Sigmoid colon (tissue), 7 donors: ENCODE measurements around the gene CFAP61. TPM values are rescaled to one million over a fixed set of nuclear protein-coding genes. Genes with fewer than 3 reads are reported as not detected.

Source experiments
- DNase-seq: peaks from one replicate; pipeline ENCODE4 v3.0.0-alpha.2; 2019
- H3K27ac ChIP-seq, 4 donors: fragments of 200-600 bp; sonication (generic); one replicate each; pipeline ENCODE4 v1.5.1; 2016 to 2019; ENCODE audit warnings: mild to moderate bottlenecking in 1 of 4
- H3K27me3 ChIP-seq, 3 donors: fragments of 200-600 bp; sonication (generic); one replicate each; pipeline ENCODE4 v1.5.1; 2019; ENCODE audit warnings: mild to moderate bottlenecking in 1 of 3
- H3K36me3 ChIP-seq, 4 donors: fragments of 200-600 bp; sonication (generic); one replicate each; pipeline ENCODE4 v1.5.1; 2016 to 2019
- H3K4me1 ChIP-seq, 4 donors: fragments of 200-600 bp; sonication (generic); one replicate each; pipeline ENCODE4 v1.5.1; 2017 to 2019
- H3K4me3 ChIP-seq, 4 donors: fragments of 200-600 bp; sonication (generic); one replicate each; pipeline ENCODE4 v1.5.1; 2017 to 2019; ENCODE audit warnings: mild to moderate bottlenecking in 2 of 4, moderate library complexity in 1 of 4
- H3K9me3 ChIP-seq, 4 donors: fragments of 200-600 bp in 3 of 4; sonication (generic) in 3 of 4; one replicate each; pipeline versions ENCODE4 v1.5.1 to v1.6.1; 2013 to 2019
- CTCF ChIP-seq, 4 experiments: fragments of 450-650 bp in 3 of 4; fragments of 200-600 bp in 1 of 4; IDR thresholded peaks; one replicate each; pipeline ENCODE4 v1.5.1; 2016 to 2019; ENCODE audit warnings: antibody characterized with exemption in 4 of 4, mild to moderate bottlenecking in 3 of 4, moderate library complexity in 2 of 4
- EP300 ChIP-seq, 4 donors: sonication (generic); formaldehyde crosslinking; IDR thresholded peaks; one replicate each; pipeline ENCODE4 v1.6.1; 2017; ENCODE audit warnings: antibody characterized with exemption in 4 of 4
- POLR2A ChIP-seq, 2 donors: fragments of 450-650 bp; IDR thresholded peaks; one replicate each; pipeline ENCODE4 v1.6.1; 2016; ENCODE audit warnings: antibody characterized with exemption in 2 of 2, mild to moderate bottlenecking in 2 of 2, moderate library complexity in 2 of 2
- POLR2AphosphoS5 ChIP-seq, 4 donors: sonication (generic); formaldehyde crosslinking; IDR thresholded peaks; one replicate each; pipeline ENCODE4 v1.6.1; 2017; ENCODE audit warnings: antibody characterized with exemption in 4 of 4
- WGBS, 2 donors: extraction: QIAGEN DNeasy Blood & Tissue Kit; methylation state at CpG; one replicate each; pipeline ENCODE4 v1.1.7; 2013; 5-methylcytosine and 5-hydroxymethylcytosine counted together
- intact Hi-C: fragments of 100-400 bp; cut with DNase I; formaldehyde crosslinking; loops from one replicate; pipeline ENCODE4 v1.15.1; 2023
- polyA plus RNA-seq, 3 donors: library from polyadenylated mRNA; stranded (reverse); fragments of 200-250 nt; gene quantifications; one replicate each; pipeline ENCODE4 v1.2.3, GENCODE V29; 2013
- total RNA-seq, 4 donors: library from RNA; depleted of rRNA; stranded (reverse); fragments of >200 nt; gene quantifications; one replicate each; pipeline ENCODE4 v1.1.0, GENCODE V29; 2016
- donor health status: healthy with polysubstance abuse.
- donor health status: Bipolar disorder and iron deficiency.
- donor health status: healthy.

Gene CFAP61
- total and polyA plus RNA-seq, 7 donors = 0.15 to 2.0 (median 0.44) TPM; not detected in 3

- H3K27ac ChIP-seq = no peak overlapping the region
- no peaks in the 10 kb centered on the region for H3K4me1 ChIP-seq
- TF ChIP-seq POLR2AphosphoS5 (IDR thresholded peaks at IDR 0.05) (no peak), CTCF (IDR thresholded peaks at IDR 0.05) (no peak), POLR2A (IDR thresholded peaks at IDR 0.05) (no peak), EP300 (IDR thresholded peaks at IDR 0.05) (no peak)
- H3K27me3 ChIP-seq = no peaks in the 10 kb centered on the region
- no peak overlapping the region for H3K4me3 ChIP-seq
- intact Hi-C loops = no loop called here
- H3K9me3 ChIP-seq = no peaks in the 10 kb centered on the region
- WGBS, 2 donors = 78 to 81% methylated on average over 6 of the region's 6 CpGs
- no peak for DNase-seq
- H3K36me3 ChIP-seq = no peaks in the 10 kb centered on the region
Observed at GRCh38 chr20:20248620-20249200, 196.4 kb downstream of the CFAP61 start.

GRCh38 chr20:20251317-20251716 is 199.0 kb downstream of the CFAP61 start:
- H3K36me3 ChIP-seq = no peaks in the 10 kb centered on the region
- intact Hi-C loops = no loop called here

GRCh38 chr20:20251836-20252235 is 199.5 kb downstream of the CFAP61 start:
- Histone ChIP-seq H3K4me3 (no peak overlapping the region), H3K27me3 (no peaks in the 10 kb centered on the region), H3K4me1 (no peaks in the 10 kb centered on the region), H3K36me3 (no peaks in the 10 kb centered on the region), H3K27ac (no peak overlapping the region), H3K9me3 (no peaks in the 10 kb centered on the region)
- WGBS, 2 donors = 79 to 85% methylated on average over 8 of the region's 8 CpGs
- DNase-seq = no peak
- no peak for TF ChIP-seq CTCF (IDR thresholded peaks at IDR 0.05)
- intact Hi-C loops = no loop called here

More at GRCh38 chr20:20251317-20251716, 199.0 kb downstream of the CFAP61 start:
- WGBS, 2 donors = 88 to 89% methylated on average over 10 of the region's 10 CpGs
- DNase-seq = no peak
- H3K27ac ChIP-seq = no peak overlapping the region
- no peaks in the 10 kb centered on the region for H3K9me3 ChIP-seq
- TF ChIP-seq POLR2A (IDR thresholded peaks at IDR 0.05) (no peak), POLR2AphosphoS5 (IDR thresholded peaks at IDR 0.05) (no peak), CTCF (IDR thresholded peaks at IDR 0.05) (no peak), EP300 (IDR thresholded peaks at IDR 0.05) (no peak)
- H3K4me3 ChIP-seq = no peak overlapping the region
- no peaks in the 10 kb centered on the region for H3K4me1 ChIP-seq
- no peaks in the 10 kb centered on the region for H3K27me3 ChIP-seq

- TF ChIP-seq POLR2A (IDR thresholded peaks at IDR 0.05) = no peak
- TF ChIP-seq EP300 (IDR thresholded peaks at IDR 0.05) = no peak
- no peak for TF ChIP-seq POLR2AphosphoS5 (IDR thresholded peaks at IDR 0.05)
- no peak for TF ChIP-seq CTCF (IDR thresholded peaks at IDR 0.05)
- intact Hi-C loops = no loop called here
- no peak for DNase-seq
- WGBS, 2 donors = 72 to 81% methylated on average over 6 of the region's 6 CpGs
- Histone ChIP-seq H3K27ac (no peak overlapping the region), H3K27me3 (no peaks in the 10 kb centered on the region), H3K4me1 (no peaks in the 10 kb centered on the region), H3K36me3 (no peaks in the 10 kb centered on the region), H3K9me3 (no peaks in the 10 kb centered on the region), H3K4me3 (no peak overlapping the region)
Observed at GRCh38 chr20:20253039-20253743, 200.9 kb downstream of the CFAP61 start.
